Astrocyte of the cerebellum (primary cell): Measurements from ENCODE around the gene SAG.

Experiments used
- DNase-seq: peaks from one replicate; pipeline ENCODE4 v3.0.0-alpha.2; 2011; ENCODE audit warnings: low read depth
- H3K4me3 ChIP-seq: 2 replicates; pipeline ENCODE4 v1.5.1; 2011; ENCODE audit warnings: mild to moderate bottlenecking, low read depth, low read length, moderate library complexity
- in situ Hi-C: cut with HindIII; loops from 2 replicates; pipeline ENCODE4 v1.10.0; 2017; ENCODE audit warnings: low sequenced_read_pairs
- TF ChIP-seq, protein P1 (sequence below): IDR thresholded peaks from 2 replicates; pipeline ENCODE4 v1.5.1; 2012; ENCODE audit warnings: low read length, low read depth, moderate library complexity, mild to moderate bottlenecking; ENCODE audit errors: missing control alignments

Gene SAG

DNA sequence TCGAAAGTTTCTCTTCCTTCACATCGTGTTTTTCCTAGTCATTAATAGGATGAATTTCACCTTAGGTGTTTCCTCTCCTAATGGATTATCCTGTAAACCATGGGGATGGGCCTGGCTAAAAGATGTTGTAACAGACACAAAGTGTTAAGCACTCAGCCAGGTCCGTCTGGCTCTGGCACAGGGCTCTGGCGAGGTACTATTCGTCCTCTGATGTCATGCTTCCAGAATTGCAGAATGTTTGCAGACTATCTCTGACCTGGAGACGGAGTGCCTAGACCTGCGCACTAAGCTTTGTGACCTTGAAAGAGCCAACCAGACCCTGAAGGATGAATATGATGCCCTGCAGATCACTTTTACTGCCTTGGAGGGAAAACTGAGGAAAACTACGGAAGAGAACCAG is 42.9 kb upstream of the SAG start:
- TF ChIP-seq, protein P1, sequence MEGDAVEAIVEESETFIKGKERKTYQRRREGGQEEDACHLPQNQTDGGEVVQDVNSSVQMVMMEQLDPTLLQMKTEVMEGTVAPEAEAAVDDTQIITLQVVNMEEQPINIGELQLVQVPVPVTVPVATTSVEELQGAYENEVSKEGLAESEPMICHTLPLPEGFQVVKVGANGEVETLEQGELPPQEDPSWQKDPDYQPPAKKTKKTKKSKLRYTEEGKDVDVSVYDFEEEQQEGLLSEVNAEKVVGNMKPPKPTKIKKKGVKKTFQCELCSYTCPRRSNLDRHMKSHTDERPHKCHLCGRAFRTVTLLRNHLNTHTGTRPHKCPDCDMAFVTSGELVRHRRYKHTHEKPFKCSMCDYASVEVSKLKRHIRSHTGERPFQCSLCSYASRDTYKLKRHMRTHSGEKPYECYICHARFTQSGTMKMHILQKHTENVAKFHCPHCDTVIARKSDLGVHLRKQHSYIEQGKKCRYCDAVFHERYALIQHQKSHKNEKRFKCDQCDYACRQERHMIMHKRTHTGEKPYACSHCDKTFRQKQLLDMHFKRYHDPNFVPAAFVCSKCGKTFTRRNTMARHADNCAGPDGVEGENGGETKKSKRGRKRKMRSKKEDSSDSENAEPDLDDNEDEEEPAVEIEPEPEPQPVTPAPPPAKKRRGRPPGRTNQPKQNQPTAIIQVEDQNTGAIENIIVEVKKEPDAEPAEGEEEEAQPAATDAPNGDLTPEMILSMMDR, result no peak
- no peak for DNase-seq
- in situ Hi-C loops, result no loop called here
- H3K4me3 ChIP-seq, result no peak overlapping the region

DNA sequence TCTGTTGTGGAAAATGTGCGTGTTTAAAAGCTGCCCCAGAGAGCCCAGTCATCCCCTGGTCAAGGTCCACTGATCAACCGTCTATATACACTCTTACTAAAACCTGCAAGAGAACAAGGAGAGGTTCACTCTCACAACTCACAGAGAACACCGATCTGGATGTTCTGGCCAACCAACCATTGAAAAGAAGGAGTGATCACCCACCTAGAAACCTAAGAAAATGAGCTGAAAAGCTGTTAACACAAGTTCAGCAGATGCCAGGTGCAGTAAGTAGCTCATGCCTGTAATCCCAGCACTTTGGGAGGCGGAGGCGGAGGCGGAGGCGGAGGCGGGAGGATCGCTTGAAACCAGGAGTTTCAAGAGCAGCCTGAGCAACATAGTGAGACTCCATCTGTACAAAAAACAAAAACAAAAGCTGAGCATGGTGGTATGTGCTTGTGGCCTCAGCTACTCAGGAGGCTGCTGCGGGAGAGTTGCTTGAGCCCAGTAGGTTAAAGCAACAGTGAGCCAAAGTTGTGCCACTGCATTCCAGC is 41.7 kb upstream of the SAG start:
- TF ChIP-seq, protein P1, result no peak
- no peak for DNase-seq
- in situ Hi-C loops, result no loop called here
- no peak overlapping the region for H3K4me3 ChIP-seq

DNA sequence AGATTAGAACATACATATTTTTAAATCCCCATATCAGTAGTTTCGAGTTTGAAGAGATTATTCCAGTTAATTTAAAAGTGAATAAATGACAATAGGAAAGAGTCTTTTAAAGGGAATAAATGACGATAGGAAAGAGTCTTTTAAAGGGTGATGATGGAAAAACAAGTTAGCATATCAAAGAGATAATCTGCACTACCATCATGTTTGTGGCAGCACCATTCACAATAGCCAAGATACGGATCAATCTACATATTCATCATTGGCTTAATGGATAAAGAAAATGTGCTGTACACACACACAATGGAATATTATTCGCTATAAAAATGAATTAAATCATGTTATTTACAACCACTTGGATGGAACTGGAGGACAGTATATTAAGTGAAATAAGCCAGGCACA is 41.1 kb upstream of the SAG start:
- H3K4me3 ChIP-seq, result no peak overlapping the region
- TF ChIP-seq, protein P1, result no peak
- in situ Hi-C loops, result no loop called here

DNA sequence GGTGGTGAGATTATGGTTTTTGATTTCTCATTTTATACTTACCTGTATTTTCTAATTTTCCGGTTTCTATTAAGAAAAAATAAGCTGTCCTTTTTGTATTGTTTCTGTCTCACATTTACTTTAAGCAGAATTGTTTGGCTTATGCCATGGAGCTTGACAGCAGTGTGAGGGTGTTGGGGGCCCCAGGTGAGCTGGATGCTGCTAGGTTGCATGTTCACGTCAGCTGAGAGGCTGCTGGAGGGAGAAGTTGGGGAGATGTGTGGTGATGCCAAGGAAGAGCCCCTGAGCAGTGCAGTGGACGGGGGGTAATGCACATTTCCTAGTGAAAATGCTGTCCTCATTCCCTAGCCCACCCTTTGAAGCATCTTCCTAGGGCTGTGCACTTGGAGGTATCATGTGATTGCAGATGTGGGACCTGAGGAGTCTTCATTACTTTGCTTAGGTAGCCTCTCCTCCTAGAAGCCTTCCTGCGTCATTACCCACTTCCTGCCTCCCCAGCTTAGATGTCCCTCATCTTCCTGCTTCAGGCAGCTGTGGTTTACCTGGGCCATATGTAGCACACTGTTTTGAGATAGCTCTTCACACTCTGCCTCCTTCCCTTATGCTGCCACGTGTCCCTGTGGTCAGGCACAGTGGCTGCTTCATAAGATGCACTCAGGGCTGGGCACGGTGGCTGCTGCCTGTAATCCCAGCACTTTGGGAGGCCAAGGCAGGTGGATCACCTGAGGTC is 39.9 kb upstream of the SAG start:
- no peak overlapping the region for H3K4me3 ChIP-seq
- no peak for DNase-seq
- in situ Hi-C loops, result no loop called here
- TF ChIP-seq, protein P1, result no peak

More for the DNA sequence above, 41.1 kb upstream of the SAG start:
- no peak for DNase-seq

DNA sequence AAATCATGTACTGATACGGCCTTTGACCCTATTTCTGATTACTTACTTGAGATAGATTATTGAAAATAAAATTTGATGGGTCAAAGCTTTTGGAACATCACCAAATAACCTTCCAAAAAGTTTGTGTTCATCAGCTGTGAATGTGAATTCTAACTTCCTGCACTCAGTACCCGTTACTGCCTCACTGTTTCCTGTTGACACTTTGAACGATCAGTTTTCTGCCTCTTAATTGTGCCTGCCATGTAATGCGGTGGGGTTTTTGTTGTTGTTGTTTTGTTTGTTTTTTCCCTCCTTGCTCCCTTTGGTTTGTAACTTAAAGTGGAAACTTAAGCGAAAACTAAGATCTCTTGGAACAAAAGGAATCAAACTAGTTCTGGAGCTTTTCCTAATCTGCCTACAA is 37.2 kb upstream of the SAG start:
- in situ Hi-C loops, result no loop called here
- TF ChIP-seq, protein P1, result no peak
- no peak for DNase-seq
- no peak overlapping the region for H3K4me3 ChIP-seq

DNA sequence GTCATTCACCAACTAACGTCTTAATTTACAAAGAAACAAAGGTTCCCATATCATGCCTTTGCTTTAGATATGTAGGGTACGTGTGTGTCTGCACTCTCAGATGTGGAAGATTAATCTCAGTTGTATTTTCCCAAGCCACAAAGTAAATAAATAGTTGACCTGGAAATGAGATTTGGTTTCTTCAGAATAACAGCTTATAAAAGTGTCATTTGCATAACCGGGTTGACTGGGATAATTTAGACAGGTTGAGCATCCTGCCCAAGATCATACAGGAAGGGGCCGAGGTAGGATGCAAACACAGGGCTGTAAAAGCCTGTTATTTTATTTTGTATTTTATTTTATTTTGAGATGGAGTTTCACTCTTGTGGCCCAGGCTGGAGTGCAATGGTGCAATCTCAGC is 36.7 kb upstream of the SAG start:
- DNase-seq, result no peak
- in situ Hi-C loops, result no loop called here
- TF ChIP-seq, protein P1, result no peak
- H3K4me3 ChIP-seq, result no peak overlapping the region
